H1 (cell line): ENCODE data around the gene ARID1B. TPM values are rescaled to one million over a fixed set of nuclear protein-coding genes. Genes with fewer than 3 reads are reported as not detected.

Experiments used
- CTCF ChIA-PET: fragments of 300-600 bp; sonication (Branson Sonifier 250); formaldehyde crosslinking; loops from one replicate; lab custom pipeline; 2021; ENCODE audit not compliant: partially characterized antibody; lab: Charles Lee
- POLR2A ChIA-PET: fragments of 300-600 bp; sonication (Branson Sonifier 250); formaldehyde crosslinking; loops from one replicate; lab custom pipeline; 2021; ENCODE audit warnings: inconsistent platforms; ENCODE audit not compliant: partially characterized antibody; lab: Charles Lee
- DNase-seq, 2 experiments: peaks; one replicate each; pipeline versions ENCODE4 v3.0.0 to v3.0.0-alpha.2; 2010 to 2022; ENCODE audit warnings: low spot score in 2 of 2, low read depth in 1 of 2, mixed read lengths in 1 of 2
- FAIRE-seq: peaks from 2 replicates; lab custom pipeline; 2011; peaks lifted over from hg19 to GRCh38; lab: Jason Lieb, UNC
- H2AFZ ChIP-seq: 2 replicates; pipeline ENCODE4 v1.8.1; 2012; ENCODE audit warnings: low read length, inconsistent platforms
- H2AK5ac ChIP-seq: 2 replicates; pipeline ENCODE4 v1.6.1; 2013; ENCODE audit warnings: low read depth, low read length
- H2BK120ac ChIP-seq: replicated peaks from 2 replicates; pipeline ENCODE3; 2013; ENCODE audit warnings: low read depth, low read length, inconsistent platforms
- H2BK12ac ChIP-seq: 2 replicates; pipeline ENCODE4 v1.6.1; 2013; ENCODE audit warnings: low read depth, low read length
- H2BK15ac ChIP-seq: 2 replicates; pipeline ENCODE4 v1.6.1; 2013; ENCODE audit warnings: low read length
- H2BK20ac ChIP-seq: 2 replicates; pipeline ENCODE4 v1.6.1; 2013; ENCODE audit warnings: low read length
- H2BK5ac ChIP-seq: 2 replicates; pipeline ENCODE4 v1.6.1; 2013; ENCODE audit warnings: low read depth, low read length
- H3K14ac ChIP-seq: 2 replicates; pipeline ENCODE4 v1.6.1; 2013; ENCODE audit warnings: inconsistent platforms; ENCODE audit not compliant: insufficient read length
- H3K18ac ChIP-seq: 2 replicates; pipeline ENCODE4 v1.6.1; 2013; ENCODE audit warnings: low read length; ENCODE audit errors: extremely low read depth
- H3K23ac ChIP-seq: 2 replicates; pipeline ENCODE4 v1.6.1; 2013; ENCODE audit warnings: inconsistent platforms; ENCODE audit not compliant: insufficient read length
- H3K23me2 ChIP-seq: 2 replicates; pipeline ENCODE4 v1.6.1; 2013; ENCODE audit warnings: low read depth, low read length
- H3K27ac ChIP-seq: 2 replicates; pipeline ENCODE4 v1.6.1; 2011; ENCODE audit warnings: low read depth, low read length, inconsistent platforms
- H3K27me3 ChIP-seq, 4 experiments: replicated peaks in 1 of 4; 1 replicate in 1 of 4; 2 replicates in 3 of 4; pipeline versions ENCODE4 v1.6.1 to v1.8.1; 2011 to 2013; ENCODE audit warnings: low read length in 3 of 4, mild to moderate bottlenecking in 3 of 4, inconsistent platforms in 2 of 4, mixed read lengths in 2 of 4, moderate library complexity in 1 of 4; ENCODE audit not compliant: control insufficient read depth in 3 of 4, insufficient read depth in 3 of 4; ENCODE audit errors: extremely low read depth in 1 of 4
- H3K36me3 ChIP-seq, 4 experiments: 2 replicates each; pipeline versions ENCODE4 v1.6.1 to v1.8.1; 2011 to 2013; ENCODE audit warnings: mild to moderate bottlenecking in 4 of 4, low read length in 3 of 4, moderate library complexity in 2 of 4, control low read depth in 1 of 4, inconsistent platforms in 1 of 4; ENCODE audit not compliant: insufficient read depth in 4 of 4, control insufficient read depth in 2 of 4
- H3K4ac ChIP-seq: replicated peaks from 2 replicates; pipeline ENCODE3; 2013; ENCODE audit warnings: low read length, low read depth, mixed read lengths, inconsistent platforms; ENCODE audit not compliant: insufficient read length
- H3K4me1 ChIP-seq, 4 experiments: replicated peaks in 1 of 4; 1 replicate in 1 of 4; 2 replicates in 3 of 4; pipeline versions ENCODE4 v1.6.1 to v1.8.1; 2011 to 2013; ENCODE audit warnings: low read length in 3 of 4, inconsistent platforms in 2 of 4, mixed read lengths in 1 of 4; ENCODE audit not compliant: insufficient read depth in 4 of 4, control insufficient read depth in 3 of 4
- H3K4me2 ChIP-seq, 2 experiments: 2 replicates each; pipeline versions ENCODE4 v1.6.1 to v1.8.1; 2011 to 2013; ENCODE audit warnings: low read depth in 2 of 2, low read length in 2 of 2, control low read depth in 1 of 2, inconsistent platforms in 1 of 2, mild to moderate bottlenecking in 1 of 2; ENCODE audit not compliant: insufficient read depth in 1 of 2
- H3K4me3 ChIP-seq, 4 experiments: fragments of 200-600, 300-600 bp in 1 of 4; sonication (generic), shearing (Covaris generic), sonication (Bioruptor Twin) in 1 of 4; 2 replicates each; pipeline versions ENCODE4 v1.5.1 to v1.8.1; 2011 to 2016; ENCODE audit warnings: low read length in 4 of 4, low read depth in 3 of 4, control low read depth in 2 of 4, inconsistent platforms in 2 of 4, mild to moderate bottlenecking in 2 of 4, mixed read lengths in 1 of 4, moderate library complexity in 1 of 4; ENCODE audit not compliant: insufficient read depth in 2 of 4; ENCODE audit errors: extremely low read depth in 1 of 4
- H3K56ac ChIP-seq: replicated peaks from 2 replicates; pipeline ENCODE3; 2013; ENCODE audit warnings: low read depth, mild to moderate bottlenecking, mixed read lengths, low read length, inconsistent platforms; ENCODE audit not compliant: insufficient read length
- H3K79me1 ChIP-seq: 2 replicates; pipeline ENCODE4 v1.6.1; 2013; ENCODE audit warnings: low read depth, low read length, control low read depth
- H3K79me2 ChIP-seq, 2 experiments: 2 replicates each; pipeline versions ENCODE4 v1.6.1 to v1.8.1; 2012 to 2013; ENCODE audit warnings: low read length in 2 of 2, mild to moderate bottlenecking in 2 of 2, inconsistent platforms in 1 of 2; ENCODE audit not compliant: insufficient read depth in 2 of 2, control insufficient read depth in 1 of 2
- H3K9ac ChIP-seq, 4 experiments: replicated peaks in 1 of 4; 1 replicate in 1 of 4; 2 replicates in 3 of 4; pipeline versions ENCODE4 v1.6.1 to v1.8.1; 2011 to 2013; ENCODE audit warnings: low read depth in 3 of 4, low read length in 3 of 4, control low read depth in 2 of 4, mild to moderate bottlenecking in 2 of 4, moderate library complexity in 2 of 4, inconsistent platforms in 1 of 4; ENCODE audit errors: extremely low read depth in 1 of 4
- H3K9me3 ChIP-seq, 2 experiments: 2 replicates each; pipeline versions ENCODE4 v1.6.1 to v1.8.1; 2012 to 2013; ENCODE audit warnings: mild to moderate bottlenecking in 2 of 2, moderate library complexity in 2 of 2, control low read depth in 1 of 2, inconsistent platforms in 1 of 2, low read depth in 1 of 2, low read length in 1 of 2, mixed read lengths in 1 of 2; ENCODE audit not compliant: insufficient read depth in 2 of 2
- H4K20me1 ChIP-seq, 2 experiments: replicated peaks in 1 of 2; 2 replicates each; pipeline versions ENCODE3 to v1.8.1; 2011 to 2013; ENCODE audit warnings: inconsistent platforms in 2 of 2, low read length in 2 of 2, mild to moderate bottlenecking in 1 of 2; ENCODE audit not compliant: insufficient read depth in 2 of 2, control insufficient read depth in 1 of 2
- H4K5ac ChIP-seq: 2 replicates; pipeline ENCODE4 v1.6.1; 2013; ENCODE audit warnings: low read length, low read depth, mixed read lengths, inconsistent platforms; ENCODE audit not compliant: insufficient read length
- H4K8ac ChIP-seq: 2 replicates; pipeline ENCODE4 v1.8.0; 2013; ENCODE audit warnings: mild to moderate bottlenecking, moderate library complexity, low read length, inconsistent platforms; ENCODE audit not compliant: insufficient read depth; ENCODE audit errors: extremely low read depth
- H4K91ac ChIP-seq: replicated peaks from 2 replicates; pipeline ENCODE3; 2013; ENCODE audit warnings: low read length, mixed read lengths, inconsistent platforms; ENCODE audit not compliant: insufficient read length
- CHD2 ChIP-seq: IDR thresholded peaks from 2 replicates; pipeline ENCODE4 v1.6.1; 2012; ENCODE audit warnings: low read length, improper control_type of control experiment
- CTBP2 ChIP-seq: IDR thresholded peaks from 2 replicates; pipeline ENCODE4 v1.7.0; 2011; ENCODE audit warnings: borderline replicate concordance, mild to moderate bottlenecking, moderate library complexity, mixed read lengths, low read length; ENCODE audit not compliant: insufficient read depth, insufficient read length
- EP300 ChIP-seq, 2 experiments: IDR thresholded peaks; 1 replicate in 1 of 2; 2 replicates in 1 of 2; pipeline ENCODE4 v1.6.1; 2011 to 2012; ENCODE audit warnings: low read depth in 2 of 2, low read length in 2 of 2, mild to moderate bottlenecking in 2 of 2, borderline replicate concordance in 1 of 2, inconsistent platforms in 1 of 2, moderate library complexity in 1 of 2
- FOSL1 ChIP-seq: IDR thresholded peaks from 2 replicates; pipeline ENCODE4 v1.6.1; 2011; ENCODE audit warnings: mild to moderate bottlenecking, low read depth, low read length, moderate library complexity; ENCODE audit not compliant: insufficient read depth
- JUN ChIP-seq: IDR thresholded peaks from 2 replicates; pipeline ENCODE4 v1.6.1; 2011; ENCODE audit warnings: low read depth, mild to moderate bottlenecking, improper control_type of control experiment, low read length
- POLR2AphosphoS5 ChIP-seq: IDR thresholded peaks from 2 replicates; pipeline ENCODE4 v1.6.1; 2011; ENCODE audit warnings: low read depth, low read length
- POU5F1 ChIP-seq: IDR thresholded peaks from 2 replicates; pipeline ENCODE4 v1.6.1; 2011; ENCODE audit warnings: low read depth, mild to moderate bottlenecking, low read length, moderate library complexity
- RFX5 ChIP-seq: IDR thresholded peaks from 2 replicates; pipeline ENCODE4 v1.6.1; 2011; ENCODE audit warnings: low read depth, low read length, improper control_type of control experiment, borderline replicate concordance
- SP1 ChIP-seq: IDR thresholded peaks from 2 replicates; pipeline ENCODE4 v1.6.1; 2011; ENCODE audit warnings: low read depth, low read length
- SRF ChIP-seq: IDR thresholded peaks from 2 replicates; pipeline ENCODE4 v1.6.1; 2011; ENCODE audit warnings: mild to moderate bottlenecking, low read depth, low read length, moderate library complexity
- TCF12 ChIP-seq: IDR thresholded peaks from 2 replicates; pipeline ENCODE4 v1.6.1; 2011; ENCODE audit warnings: low read depth, mild to moderate bottlenecking, low read length
- TEAD4 ChIP-seq: IDR thresholded peaks from 2 replicates; pipeline ENCODE4 v1.6.1; 2012; ENCODE audit warnings: low read depth, low read length, inconsistent platforms, mixed read lengths
- YY1 ChIP-seq: IDR thresholded peaks from 2 replicates; pipeline ENCODE4 v1.6.1; 2011; ENCODE audit warnings: low read depth, mild to moderate bottlenecking, low read length
- WGBS, 2 experiments: shearing (Covaris generic) in 1 of 2; methylation state at CpG; one replicate each; pipeline versions ENCODE4 v1.1.6 to v1.1.7; 2013 to 2015; ENCODE audit warnings: low lambda C conversion rate in 2 of 2, mixed read lengths in 2 of 2, inconsistent platforms in 1 of 2, low coverage in 1 of 2, missing lambda C conversion rate in 1 of 2; ENCODE audit not compliant: insufficient replicate concordance in 2 of 2, insufficient coverage in 1 of 2, insufficient read length in 1 of 2; ENCODE audit errors: extremely low coverage in 1 of 2, missing lambda C conversion rate in 1 of 2; 5-methylcytosine and 5-hydroxymethylcytosine counted together
- polyA plus RNA-seq, 7 experiments: library from polyadenylated mRNA; depleted of rRNA in 3 of 7; stranded (reverse) in 5 of 7; unstranded in 2 of 7; fragments of >200 nt in 5 of 7; fragments of 200-250 nt in 2 of 7; gene quantifications; 1 replicate in 5 of 7; 2 replicates in 1 of 7; 4 replicates in 1 of 7; pipeline versions ENCODE4 v1.2.1 to v1.2.3, GENCODE V29; 2011 to 2013; ENCODE audit warnings: missing spikeins in 2 of 7, mixed read lengths in 2 of 7
- total RNA-seq: library from RNA; stranded (reverse); fragmentation: NEBNext Ultra II Directional; extraction: Animal tissue kit (Norgen Biotek cat#: 25700); gene quantifications from 2 replicates; pipeline ENCODE4 v1.2.1, GENCODE V29; 2021
- TF ChIP-seq, protein P1 (sequence below): IDR thresholded peaks from 2 replicates; pipeline ENCODE4 v1.6.1; 2012; ENCODE audit warnings: inconsistent platforms

ARID1B gene
- total and polyA plus RNA-seq, 2 of the 8 experiments (the other 6 are each of a cell fraction or from before 2014, with no cell fraction given) = 24.3 to 70.3 TPM

DNA sequence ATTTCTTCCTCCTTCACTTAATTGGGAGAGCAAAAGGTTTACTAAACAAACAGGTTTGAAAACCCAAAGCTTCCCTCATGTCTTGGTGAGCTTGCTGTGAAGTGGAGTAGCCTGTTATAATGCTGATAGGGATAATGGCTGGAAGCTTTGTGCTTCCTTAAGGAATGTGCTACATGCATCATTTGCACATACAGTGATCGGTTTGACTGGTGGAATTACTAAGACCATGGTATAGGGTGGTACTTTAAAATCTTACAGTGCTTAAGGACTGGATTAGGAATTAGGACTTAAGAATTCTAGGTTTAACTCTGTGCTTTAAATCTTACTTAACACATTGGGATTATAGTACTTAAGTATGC lies 75.7 kb downstream of the ARID1B start:
- Histone ChIP-seq H3K23ac (no peak overlapping the region), H2BK12ac (no peak overlapping the region), H3K4me1 (peaks cover 6 to 38% (median 28%) of the 10 kb centered on the region in 4 experiments), H3K14ac (no peak overlapping the region), H2AFZ (no peak overlapping the region), H2AK5ac (no peak overlapping the region), H3K4ac (no peak overlapping the region), H3K18ac (no peak overlapping the region), H4K8ac (no peak overlapping the region), H3K79me1 (no peaks in the 10 kb centered on the region; the same call in 1 of the 2 replicates), H3K36me3 (no peaks in the 10 kb centered on the region), H3K9ac (no peak overlapping the region), H3K9me3 (no peaks in the 10 kb centered on the region), H3K79me2 (peaks cover 0 to 96% of the 10 kb centered on the region in 2 experiments; a peak in 3 of 4 replicates), H3K27ac (no peak overlapping the region), H3K23me2 (no peaks in the 10 kb centered on the region; the same call in 1 of the 2 replicates), H3K4me2 (peak overlapping the region; percentile 37 to 49; a peak in 3 of 4 replicates), H2BK5ac (no peak overlapping the region), H3K56ac (no peak overlapping the region), H4K5ac (no peak overlapping the region), H3K4me3 (peak overlapping the region in 1 of 4 experiments; percentile 47; a peak in 2 of 8 replicates), H2BK20ac (no peak overlapping the region), H4K20me1 (peaks cover 0 to 6% of the 10 kb centered on the region in 2 experiments), H4K91ac (no peak overlapping the region), H3K27me3 (no peaks in the 10 kb centered on the region), H2BK120ac (no peak overlapping the region), H2BK15ac (no peak overlapping the region)
- DNase-seq = peak in 1 of 2 experiments; percentile 46
- FAIRE-seq = peak; percentile 94
- 5% methylated on average over 1 of the region's 1 CpG; no CpG with 5 or more reads in 1 of the 2 experiments for WGBS, 2 experiments
- ChIA-PET CTCF (interaction anchor here (1.1 to 3.3 kb wide), 5 partner anchors 13 to 193 kb away, joined by 3 to 13 read pairs (median 6); no protein-coding TSS in a partner anchor), POLR2A (interaction anchor here (0.7 to 2.1 kb wide), 10 partner anchors 8 to 384 kb away, joined by 3 to 7 read pairs (median 4); no protein-coding TSS in a partner anchor)
- TF ChIP-seq RFX5 (no peak), YY1 (0 out of 2 replicates have a peak, but pooled peaks have one; percentile 39), POU5F1 (peak; percentile 83; the same call in 1 of the 2 replicates), JUN (no peak), TEAD4 (peak; percentile 89), EP300 (IDR thresholded peaks at IDR 0.05; ENCODE audit: borderline replicate concordance in 1 of 2, low read depth in 2 of 2, low read length in 2 of 2) (peak in 1 of 2 experiments; percentile 88; a peak in 1 of 3 replicates), TCF12 (0 out of 2 replicates have a peak, but pooled peaks have one; percentile 58), CTBP2 (no peak), POLR2AphosphoS5 (no peak), SP1 (peak; percentile 84), FOSL1 (no peak), CHD2 (0 out of 2 replicates have a peak, but pooled peaks have one; percentile 35), SRF (no peak)
- TF ChIP-seq, protein P1, sequence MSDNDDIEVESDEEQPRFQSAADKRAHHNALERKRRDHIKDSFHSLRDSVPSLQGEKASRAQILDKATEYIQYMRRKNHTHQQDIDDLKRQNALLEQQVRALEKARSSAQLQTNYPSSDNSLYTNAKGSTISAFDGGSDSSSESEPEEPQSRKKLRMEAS = no peak
